Activated B cell treated with CpG ODN at 0.5 μM for 24 hours (primary cell): ENCODE measurements around the gene HAGH. TPM values are rescaled to one million over a fixed set of nuclear protein-coding genes. Genes with fewer than 3 reads are reported as not detected.

ENCODE experiments used
- ATAC-seq: fragments of 200-7000 bp; cut with Tn5 transposase; one replicate; pipeline ENCODE4 v1.10.0; 2021; ENCODE audit warnings: low read depth, mild to moderate bottlenecking, moderate library complexity
- CTCF ChIA-PET: fragments of 350-600 bp; sonication (Branson Sonifier 250); formaldehyde crosslinking; loops from one replicate; lab custom pipeline; 2021; ENCODE audit warnings: antibody characterized with exemption; lab: Charles Lee
- POLR2A ChIA-PET: fragments of 350-600 bp; sonication (Branson Sonifier 250); formaldehyde crosslinking; loops from one replicate; lab custom pipeline; 2021; ENCODE audit warnings: antibody characterized with exemption; lab: Charles Lee
- DNase-seq: peaks from one replicate; pipeline ENCODE4 v3.0.0; 2022
- H3K27ac Mint-ChIP-seq: one replicate; pipeline ENCODE4 v1.8.0; 2020; ENCODE audit warnings: mixed read lengths
- H3K27me3 Mint-ChIP-seq: one replicate; pipeline ENCODE4 v1.8.0; 2021; ENCODE audit warnings: mixed read lengths
- H3K36me3 Mint-ChIP-seq: one replicate; pipeline ENCODE4 v1.8.0; 2021; ENCODE audit warnings: low read depth, mixed read lengths
- H3K4me1 Mint-ChIP-seq: one replicate; pipeline ENCODE4 v1.8.0; 2021; ENCODE audit warnings: mixed read lengths
- H3K4me3 Mint-ChIP-seq: one replicate; pipeline ENCODE4 v1.8.0; 2020; ENCODE audit warnings: mild to moderate bottlenecking, mixed read lengths
- H3K9me3 Mint-ChIP-seq: one replicate; pipeline ENCODE4 v1.8.0; 2020; ENCODE audit warnings: mixed read lengths
- intact Hi-C: fragments of 100-400 bp; cut with micrococcal nuclease; formaldehyde crosslinking; loops from one replicate; pipeline ENCODE4 v1.15.1; 2024
- total RNA-seq: library from RNA; stranded (reverse); gene quantifications from 2 replicates; pipeline ENCODE4 v1.2.3, GENCODE V29; 2022
- TF ChIP-seq, protein P1 (sequence below): fragments of 200-600 bp; IDR thresholded peaks from one replicate; pipeline ENCODE4 v1.8.0; 2022; ENCODE audit warnings: antibody characterized with exemption, mild to moderate bottlenecking

The HAGH gene
- total RNA-seq, 1 donor from 2014 or later: 19.5 TPM

DNA sequence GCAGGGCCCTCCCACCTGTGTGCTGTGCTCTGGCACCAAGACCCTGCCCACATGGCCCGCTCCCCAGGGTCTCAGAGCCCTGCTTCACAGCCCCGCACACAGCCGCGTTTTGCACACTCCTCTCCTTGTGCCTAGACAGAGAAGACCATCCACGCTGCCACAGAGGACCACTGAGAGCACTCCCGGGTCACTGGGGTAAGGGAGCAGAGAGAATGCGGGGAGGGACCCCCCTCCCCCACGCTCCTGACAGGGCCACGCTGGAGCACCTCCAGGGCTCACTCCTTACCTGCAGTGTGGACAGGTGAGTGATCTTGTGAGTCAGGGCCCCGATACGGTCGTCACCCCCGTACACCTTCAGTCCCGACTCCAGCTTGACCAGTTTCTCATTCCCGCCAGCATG lies 7.0 kb downstream of the HAGH start:
- no peak for ATAC-seq
- no peaks in the 10 kb centered on the region for H3K27me3 Mint-ChIP-seq
- no peak overlapping the region for H3K4me3 Mint-ChIP-seq
- H3K9me3 Mint-ChIP-seq: no peaks in the 10 kb centered on the region
- POLR2A ChIA-PET: no interaction called here
- TF ChIP-seq, protein P1, sequence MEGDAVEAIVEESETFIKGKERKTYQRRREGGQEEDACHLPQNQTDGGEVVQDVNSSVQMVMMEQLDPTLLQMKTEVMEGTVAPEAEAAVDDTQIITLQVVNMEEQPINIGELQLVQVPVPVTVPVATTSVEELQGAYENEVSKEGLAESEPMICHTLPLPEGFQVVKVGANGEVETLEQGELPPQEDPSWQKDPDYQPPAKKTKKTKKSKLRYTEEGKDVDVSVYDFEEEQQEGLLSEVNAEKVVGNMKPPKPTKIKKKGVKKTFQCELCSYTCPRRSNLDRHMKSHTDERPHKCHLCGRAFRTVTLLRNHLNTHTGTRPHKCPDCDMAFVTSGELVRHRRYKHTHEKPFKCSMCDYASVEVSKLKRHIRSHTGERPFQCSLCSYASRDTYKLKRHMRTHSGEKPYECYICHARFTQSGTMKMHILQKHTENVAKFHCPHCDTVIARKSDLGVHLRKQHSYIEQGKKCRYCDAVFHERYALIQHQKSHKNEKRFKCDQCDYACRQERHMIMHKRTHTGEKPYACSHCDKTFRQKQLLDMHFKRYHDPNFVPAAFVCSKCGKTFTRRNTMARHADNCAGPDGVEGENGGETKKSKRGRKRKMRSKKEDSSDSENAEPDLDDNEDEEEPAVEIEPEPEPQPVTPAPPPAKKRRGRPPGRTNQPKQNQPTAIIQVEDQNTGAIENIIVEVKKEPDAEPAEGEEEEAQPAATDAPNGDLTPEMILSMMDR: no peak
- H3K4me1 Mint-ChIP-seq: peaks cover 7% of the 10 kb centered on the region
- peaks cover 36% of the 10 kb centered on the region for H3K36me3 Mint-ChIP-seq
- intact Hi-C loops: no loop called here
- H3K27ac Mint-ChIP-seq: peak overlapping the region; percentile 7
- no peak for DNase-seq
- CTCF ChIA-PET: no interaction called here

DNA sequence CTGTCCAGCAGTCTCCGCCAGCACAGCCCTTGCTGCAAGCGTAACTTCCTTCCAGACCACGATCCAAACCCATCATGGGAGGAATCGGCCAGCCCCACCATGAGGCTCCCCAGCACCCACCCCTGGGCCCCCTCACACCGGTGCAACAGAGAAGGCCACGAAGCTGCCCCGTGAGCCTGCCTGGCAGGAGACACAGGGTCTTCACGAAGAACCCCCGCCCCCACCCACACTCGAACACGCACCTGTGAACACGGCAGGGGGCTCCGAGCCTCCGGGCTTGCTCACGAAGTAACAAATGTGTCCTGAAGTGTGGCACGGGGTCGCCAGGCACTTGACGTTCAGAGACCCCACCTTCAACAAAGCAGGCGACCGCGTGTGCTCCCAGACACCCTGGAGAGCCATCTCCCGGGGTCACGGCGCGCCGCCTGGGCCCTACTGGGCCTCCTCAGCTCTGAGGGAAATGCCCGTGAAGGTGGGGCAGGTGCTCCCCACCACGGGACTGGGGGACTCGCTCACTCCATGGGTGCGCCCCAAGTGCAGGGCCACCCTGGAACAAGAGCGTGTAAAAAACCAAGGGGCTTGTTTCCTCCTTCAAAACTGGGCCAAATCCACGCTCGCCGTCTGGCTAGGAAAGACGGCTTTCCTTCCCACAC lies 7.6 kb downstream of the HAGH start:
- Mint-ChIP-seq H3K4me3 (no peak overlapping the region), H3K27me3 (no peaks in the 10 kb centered on the region), H3K9me3 (no peaks in the 10 kb centered on the region), H3K36me3 (peaks cover 37% of the 10 kb centered on the region), H3K27ac (peak overlapping the region; percentile 7), H3K4me1 (peaks cover 3% of the 10 kb centered on the region)
- DNase-seq (no peak), ATAC-seq (no peak)
- CTCF ChIA-PET: no interaction called here
- intact Hi-C loops: no loop called here
- POLR2A ChIA-PET: no interaction called here
- TF ChIP-seq, protein P1: no peak

DNA sequence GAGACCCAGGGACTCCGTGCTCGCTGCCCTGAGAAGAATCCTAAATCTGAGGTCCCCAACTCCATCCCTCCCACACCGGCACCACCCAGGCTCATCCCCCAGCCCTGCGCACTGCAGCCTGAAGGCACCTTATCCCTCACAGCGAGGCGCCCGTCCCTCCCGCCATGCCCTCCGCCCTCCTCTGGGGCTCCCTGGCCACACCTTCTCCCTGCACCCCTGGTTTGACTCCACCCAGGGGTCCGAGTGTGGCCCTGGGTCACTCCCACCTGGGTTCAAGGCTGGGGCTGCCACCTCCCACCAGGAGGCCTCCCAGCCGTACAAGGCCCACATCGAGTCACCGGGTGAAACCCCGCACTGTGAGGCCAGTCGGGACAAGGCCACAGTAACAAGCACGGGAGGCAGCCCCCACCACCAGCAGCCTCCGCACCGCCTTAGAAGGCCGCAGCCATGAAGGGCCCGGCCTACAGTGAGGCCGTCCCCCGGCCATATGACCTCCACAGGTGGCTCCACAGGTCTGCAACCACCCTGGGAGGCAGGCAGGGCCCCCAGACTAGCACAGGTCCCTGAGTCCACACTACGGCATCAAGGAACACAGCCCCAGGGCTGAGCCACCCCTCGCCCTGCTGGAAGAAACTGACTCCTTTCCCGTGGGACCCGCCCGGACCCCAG lies 8.3 kb downstream of the HAGH start:
- H3K4me1 Mint-ChIP-seq: no peaks in the 10 kb centered on the region

DNA sequence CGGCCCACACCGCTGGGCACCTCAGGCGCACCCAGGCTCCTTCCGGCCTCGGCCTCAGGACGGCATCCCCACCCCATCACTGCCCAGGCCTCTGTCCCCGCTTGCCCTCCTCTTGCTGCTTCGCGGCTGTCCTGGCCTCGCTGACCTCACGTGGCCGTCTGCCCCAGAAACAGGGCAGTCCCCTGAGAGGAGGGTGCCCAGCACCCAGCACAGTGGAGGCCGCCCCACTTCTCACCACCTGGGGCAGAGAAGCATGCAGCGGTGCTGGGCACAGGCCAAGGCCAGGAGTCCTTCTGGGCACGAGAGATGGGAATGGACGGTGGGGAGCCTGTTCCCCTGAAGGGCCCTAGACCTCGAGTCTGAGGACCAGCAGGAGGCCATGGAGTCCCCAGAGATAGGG lies 8.9 kb downstream of the HAGH start:
- no peak for DNase-seq
- no peak for ATAC-seq
- POLR2A ChIA-PET: no interaction called here
- Mint-ChIP-seq H3K4me1 (no peaks in the 10 kb centered on the region), H3K9me3 (no peaks in the 10 kb centered on the region), H3K27me3 (no peaks in the 10 kb centered on the region), H3K4me3 (no peak overlapping the region), H3K36me3 (peaks cover 48% of the 10 kb centered on the region), H3K27ac (no peak overlapping the region)
- CTCF ChIA-PET: no interaction called here
- intact Hi-C loops: no loop called here
- TF ChIP-seq, protein P1: no peak

More for the DNA sequence above, 8.3 kb downstream of the HAGH start:
- ATAC-seq (no peak), DNase-seq (no peak)
- intact Hi-C loops: no loop called here
- Mint-ChIP-seq H3K4me3 (no peak overlapping the region), H3K27ac (no peak overlapping the region), H3K36me3 (peaks cover 43% of the 10 kb centered on the region), H3K27me3 (no peaks in the 10 kb centered on the region), H3K9me3 (no peaks in the 10 kb centered on the region)
- ChIA-PET POLR2A (no interaction called here), CTCF (no interaction called here)
- TF ChIP-seq, protein P1: no peak

DNA sequence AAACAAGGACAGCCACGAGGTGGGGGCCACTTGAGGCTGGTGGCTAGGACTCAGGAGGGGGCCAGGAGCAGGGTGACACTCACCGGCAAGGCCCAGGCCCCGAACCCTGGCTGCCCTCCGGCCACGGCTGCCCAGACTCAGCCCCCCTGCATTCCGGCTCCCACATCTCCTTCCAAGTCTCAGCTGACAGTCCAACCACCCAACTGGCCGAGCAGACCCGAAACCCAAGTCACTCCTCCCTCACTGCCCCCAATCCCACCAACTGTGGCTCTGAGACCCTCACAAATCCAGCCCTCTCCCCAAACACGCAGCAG lies 9.4 kb downstream of the HAGH start:
- Mint-ChIP-seq H3K27ac (no peak overlapping the region), H3K4me3 (no peak overlapping the region), H3K27me3 (no peaks in the 10 kb centered on the region), H3K36me3 (peaks cover 45% of the 10 kb centered on the region), H3K4me1 (no peaks in the 10 kb centered on the region), H3K9me3 (no peaks in the 10 kb centered on the region)
- ChIA-PET POLR2A (no interaction called here), CTCF (no interaction called here)
- TF ChIP-seq, protein P1: no peak
- ATAC-seq (no peak), DNase-seq (no peak)
- intact Hi-C loops: no loop called here
